ENCODE results near the gene C4BPB.
A peak's percentile ranks its signal among the peaks of the same experiment; 100 is the strongest.

Gene C4BPB

GRCh38 chr1:207088161-207088560 lies 499 bp upstream of the C4BPB start:
- DNase-seq = no peak

GRCh38 chr1:207089627-207090355 lies 1.1 kb downstream of the C4BPB start:
- DNase-seq = peak; percentile 1

GRCh38 chr1:207091200-207091908 lies 2.7 kb downstream of the C4BPB start:
- DNase-seq = no peak

GRCh38 chr1:207093944-207094343 lies 5.3 kb downstream of the C4BPB start:
- no peak for DNase-seq

- no peak for DNase-seq
Measured at GRCh38 chr1:207097871-207098324, 9.2 kb downstream of the C4BPB start.

GRCh38 chr1:207101720-207102119 lies 13.1 kb downstream of the C4BPB start:
- no peak for DNase-seq

GRCh38 chr1:207102146-207102545 lies 13.5 kb downstream of the C4BPB start:
- DNase-seq = no peak

- DNase-seq = no peak
Measured at GRCh38 chr1:207102659-207103058, 14.0 kb downstream of the C4BPB start.

GRCh38 chr1:207103892-207104373 lies 15.3 kb downstream of the C4BPB start, which contains the start of gene C4BPA:
Gene C4BPA, plus strand, starts transcription at chr1:207104233. Its CDS starts 8,793 bp downstream, at chr1:207113026.
- peak; percentile 26 for DNase-seq

GRCh38 chr1:207109004-207109403 lies 20.3 kb downstream of the C4BPB start:
- DNase-seq = no peak

GRCh38 chr1:207112616-207113296 lies 24.1 kb downstream of the C4BPB start:
- DNase-seq = no peak

- no peak for DNase-seq
Measured at GRCh38 chr1:207115269-207115668, 26.6 kb downstream of the C4BPB start.

GRCh38 chr1:207124389-207124788 lies 35.7 kb downstream of the C4BPB start:
- no peak for DNase-seq

GRCh38 chr1:207128336-207128921 lies 39.8 kb downstream of the C4BPB start:
- DNase-seq = no peak

- DNase-seq = no peak
Measured at GRCh38 chr1:207129053-207129452, 40.4 kb downstream of the C4BPB start.

GRCh38 chr1:207130252-207131036 lies 41.8 kb downstream of the C4BPB start:
- no peak for DNase-seq

GRCh38 chr1:207131163-207131562 lies 42.5 kb downstream of the C4BPB start:
- DNase-seq = no peak

GRCh38 chr1:207134581-207134980 lies 45.9 kb downstream of the C4BPB start:
- peak; percentile 68 for DNase-seq

GRCh38 chr1:207139616-207140015 lies 51.0 kb downstream of the C4BPB start:
- no peak for DNase-seq

- DNase-seq = no peak
Measured at GRCh38 chr1:207140536-207140935, 51.9 kb downstream of the C4BPB start.

- DNase-seq = peak; percentile 70
Measured at GRCh38 chr1:207145401-207146058, 56.9 kb downstream of the C4BPB start.

Measured in inflammatory macrophage treated with lipopolysaccharide for 4 hours (primary cell).